Measurements from ENCODE around the gene FRMD8. TPM values are rescaled to one million over a fixed set of nuclear protein-coding genes. Genes with fewer than 3 reads are reported as not detected.

The FRMD8 gene
- total and polyA plus RNA-seq, 2 experiments from 2014 or later, result 25.7 to 31.0 TPM

- peaks cover 30% of the 10 kb centered on the region for H3K79me2 ChIP-seq
- H3K4me2 ChIP-seq, result peak overlapping the region; percentile 86
- H2AFZ ChIP-seq, result peak overlapping the region; percentile 54
- no peak overlapping the region for H3K4me3 ChIP-seq
- no peaks in the 10 kb centered on the region for H3K27me3 ChIP-seq
- TF ChIP-seq EZH2phosphoT487 (IDR thresholded peaks at IDR 0.05; ENCODE audit: low read depth, severe bottlenecking, unreplicated experiment) (no peak), EZH2 (IDR thresholded peaks at IDR 0.05; ENCODE audit: borderline replicate concordance) (no peak), CTCF (IDR thresholded peaks at IDR 0.05; ENCODE audit: poor library complexity) (no peak)
- no peaks in the 10 kb centered on the region for H3K9me3 ChIP-seq (ENCODE audit: low read depth)
- H3K36me3 ChIP-seq (replicated peaks; ENCODE audit: insufficient read depth, low read depth), result no peaks in the 10 kb centered on the region
- H4K20me1 ChIP-seq (ENCODE audit: insufficient read depth, poor library complexity, severe bottlenecking), result no peaks in the 10 kb centered on the region
- H3K4me1 ChIP-seq (ENCODE audit: insufficient read depth), result peaks cover 13% of the 10 kb centered on the region
- peak overlapping the region; percentile 84 for H3K27ac ChIP-seq
- DNase-seq (ENCODE audit: low spot score), result no peak
- no peaks in the 10 kb centered on the region for H3K9me2 ChIP-seq (replicated peaks; ENCODE audit: insufficient read depth)
- 94% methylated on average over 10 of the region's 10 CpGs for WGBS (ENCODE audit: low lambda C conversion rate, missing lambda C conversion rate)
These were observed 67.9 kb downstream of the FRMD8 start for GRCh38 chr11:65454311-65454695.

DNA sequence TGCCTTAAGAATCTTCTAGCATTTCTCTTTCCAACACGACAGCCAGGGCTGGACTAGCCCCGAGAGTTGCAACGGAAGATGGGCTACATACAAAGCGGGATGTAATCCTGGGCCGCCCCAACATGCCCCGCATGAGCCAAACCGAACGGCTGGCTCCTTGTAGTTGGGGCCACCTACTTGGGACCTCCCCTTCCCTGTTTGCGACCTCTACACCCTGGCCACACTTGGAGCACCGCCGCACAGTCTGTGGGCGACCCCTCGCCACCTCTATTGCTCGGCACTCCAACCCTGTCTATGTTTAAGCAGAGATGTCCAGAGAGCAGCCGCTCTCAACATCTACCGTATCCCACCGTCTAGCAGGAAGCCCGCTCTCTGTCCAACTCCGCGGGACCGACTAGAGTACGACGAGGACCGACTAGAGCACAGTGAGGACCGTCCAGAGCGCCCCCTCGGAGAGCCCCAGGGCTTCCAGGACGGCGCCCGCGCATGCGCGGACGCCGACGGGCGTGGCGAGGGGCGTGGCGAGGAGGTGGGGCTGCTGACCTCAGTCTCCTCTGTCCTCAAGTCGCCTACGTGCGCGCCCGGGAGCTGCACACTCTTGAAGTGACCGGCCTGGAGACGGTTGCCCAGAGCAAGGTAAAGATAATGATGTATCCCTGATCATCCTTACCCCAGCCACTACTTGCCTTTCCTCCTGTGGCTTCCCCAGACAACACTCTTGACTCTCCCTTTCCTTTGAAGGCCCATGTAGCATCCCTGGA, 68.4 kb downstream of the FRMD8 start:
- TF ChIP-seq EZH2 (IDR thresholded peaks at IDR 0.05; ENCODE audit: borderline replicate concordance) (no peak), EZH2phosphoT487 (IDR thresholded peaks at IDR 0.05; ENCODE audit: low read depth, severe bottlenecking, unreplicated experiment) (no peak), CTCF (IDR thresholded peaks at IDR 0.05; ENCODE audit: poor library complexity) (no peak)
- H3K36me3 ChIP-seq (replicated peaks; ENCODE audit: insufficient read depth, low read depth), result no peaks in the 10 kb centered on the region
- H3K4me1 ChIP-seq (ENCODE audit: insufficient read depth), result peaks cover 13% of the 10 kb centered on the region
- no peaks in the 10 kb centered on the region for H3K27me3 ChIP-seq
- no peaks in the 10 kb centered on the region for H3K9me2 ChIP-seq (replicated peaks; ENCODE audit: insufficient read depth)
- peaks cover 30% of the 10 kb centered on the region for H3K79me2 ChIP-seq
- no peaks in the 10 kb centered on the region for H4K20me1 ChIP-seq (ENCODE audit: insufficient read depth, poor library complexity, severe bottlenecking)
- peak overlapping the region; percentile 86 for H3K4me2 ChIP-seq
- peak overlapping the region; percentile 54 for H2AFZ ChIP-seq
- WGBS (ENCODE audit: low lambda C conversion rate, missing lambda C conversion rate), result 18% methylated on average over 46 of the region's 47 CpGs
- no peaks in the 10 kb centered on the region for H3K9me3 ChIP-seq (ENCODE audit: low read depth)
- peak overlapping the region; percentile 19 for H3K4me3 ChIP-seq
- DNase-seq (ENCODE audit: low spot score), result peak; percentile 93
- H3K27ac ChIP-seq, result peak overlapping the region; percentile 84

- Histone ChIP-seq H3K4me3 (no peak overlapping the region), H2AFZ (no peak overlapping the region), H4K20me1 (ENCODE audit: insufficient read depth, poor library complexity, severe bottlenecking) (no peaks in the 10 kb centered on the region), H3K27ac (no peak overlapping the region), H3K4me2 (peak overlapping the region; percentile 43), H3K9me2 (replicated peaks; ENCODE audit: insufficient read depth) (no peaks in the 10 kb centered on the region), H3K4me1 (ENCODE audit: insufficient read depth) (peaks cover 13% of the 10 kb centered on the region), H3K79me2 (peaks cover 30% of the 10 kb centered on the region), H3K27me3 (no peaks in the 10 kb centered on the region), H3K9me3 (ENCODE audit: low read depth) (no peaks in the 10 kb centered on the region), H3K36me3 (replicated peaks; ENCODE audit: insufficient read depth, low read depth) (no peaks in the 10 kb centered on the region)
- no peak for DNase-seq (ENCODE audit: low spot score)
- TF ChIP-seq EZH2 (IDR thresholded peaks at IDR 0.05; ENCODE audit: borderline replicate concordance), result no peak
- no peak for TF ChIP-seq CTCF (IDR thresholded peaks at IDR 0.05; ENCODE audit: poor library complexity)
- WGBS (ENCODE audit: low lambda C conversion rate, missing lambda C conversion rate), result 83% methylated on average over 3 of the region's 3 CpGs
These were observed 70.0 kb downstream of the FRMD8 start for GRCh38 chr11:65456418-65456817.
